Endothelial cell of umbilical vein (primary cell): Measurements from ENCODE around the gene TUT1. TPM values are rescaled to one million over a fixed set of nuclear protein-coding genes. Genes with fewer than 3 reads are reported as not detected.

Experiments used
- BruUV-seq: library from RNA; stranded (reverse); fragments of 400-500 nt; replicated peaks from 2 replicates; lab custom pipeline; 2021; lab: Mats Ljungman, UMichigan
- CTCF ChIA-PET: fragments of 300-600, 350-600 bp; sonication (Branson Sonifier 250); formaldehyde crosslinking; loops from one replicate; lab custom pipeline; 2021; ENCODE audit warnings: antibody characterized with exemption, inconsistent platforms; lab: Charles Lee
- POLR2A ChIA-PET: fragments of 300-600, 350-600 bp; sonication (Branson Sonifier 250); formaldehyde crosslinking; loops from one replicate; lab custom pipeline; 2021; ENCODE audit warnings: antibody characterized with exemption, inconsistent platforms; lab: Charles Lee
- DNase-seq: peaks from one replicate; pipeline ENCODE4 v3.0.0-alpha.2; 2011; ENCODE audit warnings: low read depth, low spot score
- FAIRE-seq: peaks from 2 replicates; lab custom pipeline; 2011; peaks lifted over from hg19 to GRCh38; lab: Jason Lieb, UNC
- H2AFZ ChIP-seq: 2 replicates; pipeline ENCODE4 v1.6.0; 2012; ENCODE audit warnings: low read depth, low read length, control low read depth, inconsistent platforms
- H3K27ac ChIP-seq: 2 replicates; pipeline ENCODE4 v1.5.1; 2011; ENCODE audit warnings: low read depth, mild to moderate bottlenecking, control low read depth, low read length, moderate library complexity; ENCODE audit not compliant: insufficient read depth
- H3K27me3 ChIP-seq, 2 experiments: 2 replicates each; pipeline versions ENCODE4 v1.6.0 to v1.6.1; 2011; ENCODE audit warnings: low read length in 2 of 2, mixed read lengths in 1 of 2; ENCODE audit not compliant: control insufficient read depth in 2 of 2, insufficient read depth in 2 of 2
- H3K36me3 ChIP-seq, 2 experiments: 2 replicates in 1 of 2; 3 replicates in 1 of 2; pipeline ENCODE4 v1.5.1; 2011; ENCODE audit warnings: low read length in 2 of 2, mild to moderate bottlenecking in 1 of 2, moderate library complexity in 1 of 2; ENCODE audit not compliant: control insufficient read depth in 2 of 2, insufficient read depth in 2 of 2; ENCODE audit errors: extremely low read depth in 1 of 2
- H3K4me1 ChIP-seq: 3 replicates; pipeline ENCODE4 v1.5.1; 2011; ENCODE audit warnings: mild to moderate bottlenecking, low read length; ENCODE audit not compliant: control insufficient read depth, insufficient read depth; ENCODE audit errors: extremely low read depth
- H3K4me2 ChIP-seq: 2 replicates; pipeline ENCODE4 v1.6.1; 2011; ENCODE audit warnings: low read length, control low read depth, mixed read lengths; ENCODE audit not compliant: insufficient read depth
- H3K4me3 ChIP-seq, 3 experiments: fragments of 200-600 bp in 1 of 3; sonication (generic), shearing (Covaris generic) in 1 of 3; replicated peaks in 1 of 3; 2 replicates each; pipeline ENCODE4 v1.5.1; 2011 to 2016; ENCODE audit warnings: control low read depth in 3 of 3, low read length in 3 of 3, mild to moderate bottlenecking in 2 of 3, inconsistent platforms in 1 of 3, low read depth in 1 of 3, moderate library complexity in 1 of 3; ENCODE audit not compliant: insufficient read depth in 1 of 3
- H3K79me2 ChIP-seq: 2 replicates; pipeline ENCODE4 v1.6.0; 2012; ENCODE audit warnings: low read length, inconsistent platforms; ENCODE audit not compliant: control insufficient read depth, insufficient read depth
- H3K9ac ChIP-seq: replicated peaks from 2 replicates; pipeline ENCODE3; 2011; ENCODE audit warnings: low read length, control low read depth; ENCODE audit not compliant: insufficient read depth; ENCODE audit errors: extremely low read depth
- H3K9me1 ChIP-seq: replicated peaks from 3 replicates; pipeline ENCODE4 v1.6.0; 2011; ENCODE audit warnings: mild to moderate bottlenecking, low read length; ENCODE audit not compliant: control insufficient read depth, insufficient read depth; ENCODE audit errors: extremely low read depth
- H3K9me3 ChIP-seq: replicated peaks from 2 replicates; pipeline ENCODE4 v1.5.1; 2012; ENCODE audit warnings: low read length, inconsistent platforms; ENCODE audit not compliant: control insufficient read depth, insufficient read depth
- H4K20me1 ChIP-seq: replicated peaks from 2 replicates; pipeline ENCODE3; 2011; ENCODE audit warnings: mild to moderate bottlenecking, low read length; ENCODE audit not compliant: control insufficient read depth, insufficient read depth; ENCODE audit errors: extremely low read depth
- CTCF ChIP-seq, 2 donors: IDR thresholded peaks; 1 replicate in 1 of 2; 2 replicates in 1 of 2; pipeline ENCODE4 v1.5.1; 2011; ENCODE audit warnings: low read length in 2 of 2, mild to moderate bottlenecking in 2 of 2, moderate library complexity in 2 of 2, control low read depth in 1 of 2, inconsistent platforms in 1 of 2, low read depth in 1 of 2; ENCODE audit not compliant: insufficient read depth in 1 of 2; ENCODE audit errors: extremely low read depth in 1 of 2
- EZH2 ChIP-seq: IDR thresholded peaks from 2 replicates; pipeline ENCODE4 v1.6.1; 2012; ENCODE audit warnings: borderline replicate concordance, low read depth, mild to moderate bottlenecking, moderate library complexity, low read length, inconsistent platforms; ENCODE audit not compliant: severe bottlenecking
- FOS ChIP-seq: IDR thresholded peaks from 2 replicates; pipeline ENCODE4 v1.6.1; 2011; ENCODE audit warnings: mild to moderate bottlenecking, low read length, moderate library complexity, borderline replicate concordance; ENCODE audit not compliant: insufficient read depth
- GATA2 ChIP-seq: IDR thresholded peaks from 2 replicates; pipeline ENCODE4 v1.7.0; 2011; ENCODE audit warnings: low read depth, mild to moderate bottlenecking, moderate library complexity, mixed read lengths, low read length; ENCODE audit not compliant: insufficient read length, insufficient read depth
- JUN ChIP-seq: IDR thresholded peaks from 2 replicates; pipeline ENCODE4 v1.6.1; 2011; ENCODE audit warnings: borderline replicate concordance, low read depth; ENCODE audit not compliant: insufficient read length, insufficient read depth
- MAX ChIP-seq: IDR thresholded peaks from 2 replicates; pipeline ENCODE4 v1.6.1; 2011; ENCODE audit not compliant: insufficient read depth, insufficient read length
- MYC ChIP-seq: IDR thresholded peaks from one replicate; pipeline ENCODE4 v1.6.1; 2011; ENCODE audit warnings: mild to moderate bottlenecking, low read depth, low read length
- POLR2A ChIP-seq: IDR thresholded peaks from 2 replicates; pipeline ENCODE4 v1.6.1; 2012; ENCODE audit warnings: low read depth, mild to moderate bottlenecking, control low read depth, low read length
- POLR2AphosphoS5 ChIP-seq: IDR thresholded peaks from 2 replicates; pipeline ENCODE4 v1.6.1; 2012; ENCODE audit warnings: low read depth, mild to moderate bottlenecking, control low read depth, low read length, moderate library complexity; ENCODE audit not compliant: insufficient read depth
- dilution Hi-C: fragments of 300-500 bp; cut with MboI; formaldehyde crosslinking; loops from one replicate; pipeline ENCODE4 v1.15.0; 2019; ENCODE audit warnings: low sequenced_read_pairs; ENCODE audit not compliant: extremely low pct_ligation_motif_present
- intact Hi-C: fragments of 100-400 bp; cut with micrococcal nuclease; formaldehyde crosslinking; loops from one replicate; pipeline ENCODE4 v1.10.0; 2022
- polyA plus RNA-seq, 4 experiments: library from polyadenylated mRNA; depleted of rRNA in 3 of 4; stranded (reverse) in 3 of 4; unstranded in 1 of 4; fragments of >200 nt; gene quantifications; 2 replicates each; pipeline versions ENCODE4 v1.2.1 to v1.2.3, GENCODE V29; 2011 to 2012; ENCODE audit warnings: missing spikeins in 1 of 4
- total RNA-seq: library from RNA; stranded (reverse); gene quantifications from 2 replicates; pipeline ENCODE4 v1.2.3, GENCODE V29; 2021

Gene TUT1
- total and polyA plus RNA-seq, 2 donors (not counting 3 experiments of a cell fraction or from before 2014, with no cell fraction given), result 12.7 to 16.9 TPM

GRCh38 chr11:62567018-62567633 is 24.2 kb downstream of the TUT1 start:
- dilution Hi-C loops, result no loop called here
- BruUV-seq, result no TSS peak
- POLR2A ChIA-PET, result interaction anchor here (1.0 kb wide), 1 partner anchor 24 kb away, joined by 6 read pairs; the partner anchor contains the start of gene TUT1

GRCh38 chr11:62566247-62566646 is 25.1 kb downstream of the TUT1 start:
- no peaks in the 10 kb centered on the region for H3K27me3 ChIP-seq
- H3K27ac ChIP-seq, result no peak overlapping the region
- dilution Hi-C loops, result no loop called here
- FAIRE-seq (peak; percentile 69), DNase-seq (no peak)
- peaks cover 71% of the 10 kb centered on the region for H3K79me2 ChIP-seq
- peaks cover 8% of the 10 kb centered on the region for H4K20me1 ChIP-seq
- H3K9ac ChIP-seq, result no peak overlapping the region
- peaks cover 35 to 42% of the 10 kb centered on the region in 2 experiments for H3K36me3 ChIP-seq
- no peaks in the 10 kb centered on the region for H3K9me1 ChIP-seq
- POLR2A ChIA-PET, result interaction anchor here (1.6 kb wide), 1 partner anchor 8 kb away, joined by 5 read pairs; the partner anchor contains the start of gene EEF1G
- TF ChIP-seq POLR2A, result no peak
- TF ChIP-seq POLR2AphosphoS5, result no peak
- no peak for TF ChIP-seq JUN
- no peak for TF ChIP-seq MAX
- TF ChIP-seq CTCF (IDR thresholded peaks at IDR 0.05; ENCODE audit: extremely low read depth in 1 of 2, insufficient read depth in 1 of 2, low read depth in 1 of 2, low read length in 2 of 2), result no peak
- TF ChIP-seq FOS, result no peak
- TF ChIP-seq MYC, result no peak
- no peak for TF ChIP-seq EZH2
- TF ChIP-seq GATA2, result no peak
- H3K4me2 ChIP-seq, result no peak overlapping the region
- CTCF ChIA-PET, result interaction anchor here (0.7 to 15.7 kb wide), 4 partner anchors 22 to 171 kb away, joined by 3 to 376 read pairs (median 18); partner anchors contain the start of gene AHNAK
- H3K9me3 ChIP-seq, result no peaks in the 10 kb centered on the region
- no TSS peak for BruUV-seq
- peaks cover 7% of the 10 kb centered on the region for H3K4me1 ChIP-seq
- intact Hi-C loops, result no loop called here
- no peak overlapping the region for H2AFZ ChIP-seq
- no peak overlapping the region for H3K4me3 ChIP-seq

More at GRCh38 chr11:62567018-62567633, 24.2 kb downstream of the TUT1 start:
- H4K20me1 ChIP-seq, result peaks cover 8% of the 10 kb centered on the region
- H3K36me3 ChIP-seq, result peaks cover 39 to 47% of the 10 kb centered on the region in 2 experiments
- intact Hi-C loops, result no loop called here
- TF ChIP-seq POLR2A (no peak), EZH2 (no peak), MAX (no peak), MYC (no peak), GATA2 (no peak), FOS (no peak)
- no peak overlapping the region for H2AFZ ChIP-seq
- no peak overlapping the region for H3K9ac ChIP-seq
- H3K27ac ChIP-seq, result no peak overlapping the region
- no peak for FAIRE-seq
- H3K79me2 ChIP-seq, result peaks cover 79% of the 10 kb centered on the region
- no peak overlapping the region for H3K4me3 ChIP-seq
- no peaks in the 10 kb centered on the region for H3K27me3 ChIP-seq
- CTCF ChIA-PET, result interaction anchor here (0.7 to 5.9 kb wide), 4 partner anchors 10 to 172 kb away, joined by 3 to 33 read pairs (median 4); no protein-coding TSS in a partner anchor
- DNase-seq, result no peak
- H3K9me1 ChIP-seq, result no peaks in the 10 kb centered on the region
- H3K4me2 ChIP-seq, result no peak overlapping the region
- H3K4me1 ChIP-seq, result peaks cover 15% of the 10 kb centered on the region
- H3K9me3 ChIP-seq, result no peaks in the 10 kb centered on the region
